HTR-8/SVneo (cell line): ENCODE measurements around the gene KY.

Source experiments
- DNase-seq: peaks from one replicate; pipeline ENCODE4 v3.0.0; 2011; ENCODE audit warnings: low spot score, mixed read lengths; ENCODE audit not compliant: insufficient read length
- FAIRE-seq: peaks from 2 replicates; lab custom pipeline; 2011; peaks lifted over from hg19 to GRCh38; lab: Jason Lieb, UNC

Gene KY

GRCh38 chr3:134624537-134625287 is 26.1 kb downstream of the KY start:
- DNase-seq (no peak), FAIRE-seq (no peak)

- no peak for DNase-seq
- no peak for FAIRE-seq
Observed at GRCh38 chr3:134623615-134624245, 27.1 kb downstream of the KY start.

GRCh38 chr3:134622806-134623365 is 27.9 kb downstream of the KY start:
- no peak for DNase-seq
- FAIRE-seq = no peak

- no peak for FAIRE-seq
- DNase-seq = no peak
Observed at GRCh38 chr3:134621854-134622253, 29.0 kb downstream of the KY start.

- FAIRE-seq = no peak
Observed at GRCh38 chr3:134620476-134621115, 30.2 kb downstream of the KY start.

DNA sequence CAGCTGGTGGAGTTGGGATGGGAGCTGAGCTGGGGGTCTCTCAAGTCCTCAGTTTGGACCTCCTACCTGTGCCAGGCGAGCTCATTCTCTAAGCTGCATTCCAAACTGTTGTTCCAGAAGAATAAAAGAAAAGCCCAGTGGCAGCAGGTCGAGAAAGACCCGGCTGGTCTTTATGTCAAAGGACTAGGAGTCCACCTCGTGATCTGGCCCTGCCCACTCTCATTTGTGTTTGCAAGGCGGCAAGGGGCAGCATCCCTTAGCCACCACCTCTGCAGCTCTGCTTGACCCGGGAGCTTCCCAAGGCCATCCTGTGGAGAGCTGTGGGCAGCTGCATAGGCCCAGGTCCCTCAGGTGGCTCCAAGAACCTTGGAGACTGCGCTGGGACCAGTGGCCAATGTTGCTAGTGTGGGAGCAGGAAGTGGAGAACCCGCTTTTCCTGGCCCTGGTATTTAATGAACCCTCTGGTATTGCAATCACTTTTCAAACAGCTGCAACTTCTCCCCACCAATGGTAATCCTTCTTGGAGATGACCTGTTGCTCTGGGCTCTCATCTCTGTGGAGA is 30.9 kb downstream of the KY start:
- FAIRE-seq = no peak
- DNase-seq = no peak

More at GRCh38 chr3:134620476-134621115, 30.2 kb downstream of the KY start:
- DNase-seq = no peak

DNA sequence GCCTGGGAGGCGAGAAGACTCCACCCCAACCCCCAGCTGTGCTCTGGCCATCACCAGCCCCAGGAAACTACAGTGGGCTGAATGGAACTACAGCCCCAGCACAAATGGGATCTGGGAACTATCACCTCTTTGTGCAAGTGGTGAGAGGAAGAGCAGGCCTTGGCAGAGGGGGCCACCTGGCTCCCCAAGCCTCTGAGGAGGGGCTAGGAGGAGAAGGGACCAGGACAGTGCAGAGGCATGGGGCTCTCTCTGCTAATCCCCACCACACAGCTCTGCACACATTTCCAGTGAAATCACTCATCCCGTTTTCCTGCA is 31.6 kb downstream of the KY start:
- no peak for FAIRE-seq

DNA sequence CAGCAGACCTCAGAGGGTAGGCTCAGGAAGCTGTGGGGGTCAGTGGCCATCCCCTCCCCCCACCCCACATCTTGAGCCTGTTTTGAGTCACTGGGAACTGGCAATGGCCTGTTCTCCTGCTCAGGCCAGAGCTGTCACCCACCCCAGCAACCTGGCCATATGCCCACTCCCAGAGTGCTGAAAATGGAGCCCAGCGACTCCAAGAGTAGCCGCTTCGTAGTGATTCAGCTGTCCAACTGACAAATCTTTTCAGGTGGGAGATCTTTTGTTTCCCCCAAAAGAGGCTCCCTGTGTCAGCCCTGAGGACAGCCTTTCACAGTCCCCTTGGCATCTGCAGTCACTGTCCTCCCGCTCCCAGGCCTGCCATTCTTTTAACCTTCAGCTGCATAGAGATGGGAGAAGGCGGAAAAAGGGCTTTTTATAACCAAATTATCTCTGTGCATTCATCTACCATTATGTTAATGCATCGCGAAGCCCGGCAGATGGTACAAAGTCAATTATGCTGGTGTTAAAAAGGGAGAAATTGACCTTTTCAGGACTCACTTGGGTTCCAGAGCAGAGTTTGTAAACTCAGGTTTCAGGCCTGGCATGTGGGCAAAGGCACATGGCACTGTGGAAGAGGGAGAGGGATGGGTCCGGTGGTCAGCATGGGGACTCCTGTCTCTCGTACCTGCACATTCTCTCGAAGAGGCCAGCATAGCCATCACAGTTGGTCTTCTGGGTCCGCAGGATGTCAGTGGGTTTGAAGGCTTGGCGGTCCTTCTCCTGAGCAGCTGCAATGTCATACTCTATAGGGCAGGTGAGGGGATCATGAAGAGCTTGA is 32.1 kb downstream of the KY start:
- DNase-seq = no peak
- FAIRE-seq = no peak

More for the DNA sequence above, 31.6 kb downstream of the KY start:
- DNase-seq = no peak

GRCh38 chr3:134617608-134618477 is 33.0 kb downstream of the KY start:
- no peak for DNase-seq
- FAIRE-seq = no peak

GRCh38 chr3:134615743-134616142 is 35.1 kb downstream of the KY start:
- FAIRE-seq (no peak), DNase-seq (no peak)

DNA sequence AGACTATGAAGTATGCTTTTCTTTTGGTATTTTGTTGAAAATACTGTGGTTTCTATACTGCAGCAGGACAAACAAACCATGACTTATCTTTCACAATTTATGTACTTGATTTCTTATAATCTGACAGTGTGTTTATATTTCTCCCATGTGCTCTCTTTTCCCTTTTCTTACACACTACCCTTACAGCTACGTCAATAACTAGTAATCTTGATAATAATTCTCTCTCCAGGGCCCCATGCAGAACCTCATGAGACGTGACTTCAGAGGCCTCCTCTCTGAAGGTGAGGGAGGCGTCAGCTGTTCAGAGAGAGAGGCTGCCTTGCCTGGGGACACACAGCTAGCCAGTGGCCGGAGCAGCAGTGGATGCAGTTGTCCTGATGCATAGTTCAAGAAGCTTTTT is 35.9 kb downstream of the KY start:
- DNase-seq = no peak
- no peak for FAIRE-seq

GRCh38 chr3:134613006-134613520 is 37.8 kb downstream of the KY start:
- FAIRE-seq (no peak), DNase-seq (no peak)

DNA sequence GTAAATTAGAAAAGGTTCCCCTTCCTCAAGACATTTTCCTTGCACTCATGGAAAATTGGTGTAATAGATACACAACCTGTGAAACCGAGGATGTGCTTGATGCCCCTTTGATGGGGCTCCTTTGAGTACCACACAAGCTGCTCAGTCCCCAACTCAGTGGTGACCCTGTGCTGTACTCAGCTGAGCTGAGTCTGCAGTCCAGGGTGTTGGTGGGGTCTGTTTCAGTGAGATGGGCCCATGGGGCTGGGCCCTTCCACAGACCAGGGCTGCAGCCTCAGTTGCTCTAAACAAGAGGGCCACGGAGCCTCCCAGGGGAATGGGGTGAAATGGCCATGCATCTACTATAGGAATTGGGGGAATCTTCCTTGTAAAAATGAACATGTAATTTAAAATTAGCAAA is 39.3 kb downstream of the KY start:
- DNase-seq = no peak
- FAIRE-seq = no peak

DNA sequence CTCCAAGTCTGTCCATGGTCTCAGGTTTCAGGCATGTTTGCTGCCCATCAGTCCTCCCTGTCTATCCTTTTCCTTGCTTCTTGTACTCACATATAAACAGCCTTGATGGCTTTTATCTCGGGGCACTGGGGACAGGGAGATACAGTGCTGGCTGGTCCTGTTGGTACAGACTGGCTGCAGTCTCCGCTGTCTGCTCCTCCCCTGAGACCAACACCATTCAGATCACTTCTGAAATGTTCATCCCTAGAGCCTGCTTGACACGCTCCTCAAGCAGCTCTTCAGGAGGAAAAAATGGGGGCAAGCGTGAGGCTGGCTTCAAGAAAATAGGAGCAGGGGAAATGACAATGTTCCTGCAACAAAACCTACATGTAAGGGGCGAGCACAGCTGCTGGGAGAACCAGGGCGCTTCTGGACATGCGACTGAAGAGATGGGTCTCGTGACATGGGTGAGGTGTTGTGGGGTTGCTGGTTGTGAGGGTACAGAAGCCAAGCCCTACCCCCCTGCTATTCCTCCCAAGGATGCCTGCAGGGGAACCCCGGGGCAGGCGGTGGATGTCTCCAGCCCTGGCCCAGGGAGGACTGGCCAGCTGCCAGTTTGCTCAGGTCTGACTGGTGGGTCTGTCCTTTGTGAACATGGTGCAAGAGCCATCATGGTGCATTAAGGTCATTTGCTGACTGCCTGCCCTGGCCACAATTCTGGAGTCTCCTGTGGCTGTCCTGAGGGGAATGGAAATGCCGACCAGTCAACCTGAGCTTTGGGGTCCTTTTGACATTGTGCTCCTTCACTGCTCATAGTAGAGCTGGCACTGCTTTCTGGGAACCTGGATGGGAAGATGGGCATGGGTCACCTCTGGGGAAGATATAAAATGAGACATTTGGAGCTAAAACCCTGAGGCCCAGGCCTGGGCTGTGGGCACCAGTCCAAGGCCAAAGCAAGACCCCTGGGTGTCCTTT is 40.1 kb downstream of the KY start:
- DNase-seq (no peak), FAIRE-seq (no peak)

DNA sequence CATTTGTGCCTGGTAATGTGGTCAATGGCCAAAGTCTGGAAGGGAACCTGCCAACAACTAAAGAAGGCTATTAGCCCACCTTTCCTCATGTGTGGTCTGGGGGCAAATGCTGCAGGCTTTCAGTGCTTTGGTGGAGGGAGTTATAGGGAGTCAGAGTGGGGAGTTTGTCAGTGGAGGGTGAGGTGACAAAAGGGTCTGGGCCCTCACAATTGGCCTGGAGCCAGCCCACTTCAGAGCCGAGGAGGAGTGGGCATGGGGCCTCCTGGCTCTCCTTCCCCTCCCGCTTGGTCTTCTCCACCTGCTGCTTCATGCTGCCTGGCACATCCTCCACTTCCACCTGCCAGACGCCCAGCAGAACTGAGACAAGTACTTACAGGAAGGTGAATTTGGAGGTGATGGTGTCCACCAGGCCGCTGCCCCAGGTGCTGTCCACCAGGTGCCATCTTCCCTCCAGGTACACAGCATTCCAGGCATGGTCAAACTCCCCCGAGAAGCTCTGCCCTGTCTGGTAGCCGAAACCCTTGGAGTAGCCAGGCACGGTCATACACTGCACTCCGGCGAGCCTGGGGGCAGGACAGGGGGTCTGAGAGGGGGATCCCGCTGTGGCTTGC is 40.9 kb downstream of the KY start:
- FAIRE-seq (no peak), DNase-seq (no peak)

DNA sequence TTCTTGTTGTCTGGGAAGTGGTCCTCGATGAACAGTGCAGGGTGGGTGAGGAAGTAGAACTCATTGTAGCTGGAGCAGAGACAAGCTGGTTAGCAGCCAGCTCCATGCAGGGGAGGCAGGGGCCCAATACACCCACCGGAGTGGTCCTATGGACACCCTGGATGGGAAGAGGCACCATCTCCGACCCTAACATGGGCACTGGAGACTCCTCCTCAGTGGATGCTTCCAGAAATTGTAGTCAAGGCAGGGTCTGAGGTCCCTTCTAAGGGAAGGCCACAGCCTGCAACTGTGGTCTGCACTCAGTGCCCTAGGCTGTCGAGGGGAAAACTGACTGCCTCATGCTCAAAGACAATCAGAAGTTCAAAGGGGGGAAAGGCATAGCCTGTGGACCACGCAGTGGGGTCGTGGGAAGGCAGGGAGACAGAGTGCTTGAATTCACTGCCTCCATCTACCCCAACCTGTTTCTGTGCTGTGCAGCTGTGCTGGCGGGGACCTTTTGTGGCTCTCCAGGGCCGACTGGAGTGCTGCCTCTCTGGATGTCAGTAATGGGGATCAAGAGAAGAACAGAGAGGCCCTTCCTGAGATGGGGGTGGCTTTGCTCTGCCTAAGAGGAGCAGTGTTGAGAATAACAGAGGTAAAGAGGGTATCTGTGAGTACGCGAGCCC is 41.9 kb downstream of the KY start:
- DNase-seq (no peak), FAIRE-seq (no peak)
